ENCODE measurements around the gene SERGEF.

SERGEF gene

GRCh38 chr11:18010121-18010670 is 2.7 kb downstream of the SERGEF start:
- DNase-seq (ENCODE audit: low read depth in 1 of 2, low spot score in 1 of 2), result no peak
- H3K27ac ChIP-seq (replicated peaks), result no peak overlapping the region

GRCh38 chr11:18005376-18006129 is 7.3 kb downstream of the SERGEF start:
- TF ChIP-seq POLR2AphosphoS5 (IDR thresholded peaks at IDR 0.05; ENCODE audit: low read depth) (no peak), GABPA (IDR thresholded peaks at IDR 0.05; ENCODE audit: low read depth) (no peak), SPI1 (IDR thresholded peaks at IDR 0.05; ENCODE audit: borderline replicate concordance, low read depth) (no peak), REST (IDR thresholded peaks at IDR 0.05; ENCODE audit: insufficient replicate concordance, low read depth) (no peak), CTCF (IDR thresholded peaks at IDR 0.05; ENCODE audit: insufficient read depth, low read length) (no peak)
- peak; percentile 37 to 66 for DNase-seq (ENCODE audit: low read depth in 1 of 2, low spot score in 1 of 2)
- Histone ChIP-seq H3K4me3 (replicated peaks; ENCODE audit: insufficient read depth, low read length) (no peak overlapping the region), H3K27ac (replicated peaks) (no peak overlapping the region), H3K27me3 (ENCODE audit: insufficient read depth, poor library complexity, severe bottlenecking) (no peaks in the 10 kb centered on the region)

More at GRCh38 chr11:18010121-18010670, 2.7 kb downstream of the SERGEF start:
- H3K27me3 ChIP-seq (ENCODE audit: insufficient read depth, poor library complexity, severe bottlenecking), result no peaks in the 10 kb centered on the region
- TF ChIP-seq SPI1 (IDR thresholded peaks at IDR 0.05; ENCODE audit: borderline replicate concordance, low read depth) (no peak), POLR2AphosphoS5 (IDR thresholded peaks at IDR 0.05; ENCODE audit: low read depth) (no peak), GABPA (IDR thresholded peaks at IDR 0.05; ENCODE audit: low read depth) (no peak), CTCF (IDR thresholded peaks at IDR 0.05; ENCODE audit: insufficient read depth, low read length) (no peak), REST (IDR thresholded peaks at IDR 0.05; ENCODE audit: insufficient replicate concordance, low read depth) (no peak)
- H3K4me3 ChIP-seq (replicated peaks; ENCODE audit: insufficient read depth, low read length), result no peak overlapping the region

GRCh38 chr11:18001191-18001590 is 11.7 kb downstream of the SERGEF start:
- no peak for DNase-seq (ENCODE audit: low read depth in 1 of 2, low spot score in 1 of 2)
- TF ChIP-seq POLR2AphosphoS5 (IDR thresholded peaks at IDR 0.05; ENCODE audit: low read depth) (no peak), CTCF (IDR thresholded peaks at IDR 0.05; ENCODE audit: insufficient read depth, low read length) (no peak), REST (IDR thresholded peaks at IDR 0.05; ENCODE audit: insufficient replicate concordance, low read depth) (no peak), SPI1 (IDR thresholded peaks at IDR 0.05; ENCODE audit: borderline replicate concordance, low read depth) (no peak)
- no peaks in the 10 kb centered on the region for H3K27me3 ChIP-seq (ENCODE audit: insufficient read depth, poor library complexity, severe bottlenecking)
- no peak overlapping the region for H3K4me3 ChIP-seq (replicated peaks; ENCODE audit: insufficient read depth, low read length)
- H3K27ac ChIP-seq (replicated peaks), result no peak overlapping the region

All from HL-60 (cell line).